HG03025 (cell line): ENCODE data around the gene DUSP3.

Source experiments
- ATAC-seq: cut with Tn5 transposase; IDR thresholded peaks from one replicate; pipeline ENCODE4 v1.9.1; 2021; ENCODE audit warnings: mild to moderate bottlenecking, moderate library complexity; ENCODE audit not compliant: unreplicated experiment, low FRiP score

DUSP3 gene

GRCh38 chr17:43778337-43779144 is at the start of gene DUSP3:
Gene DUSP3 (minus strand): TSS chr17:43778977. CDS start chr17:43778924, 53 bp downstream.
- ATAC-seq, result no peak

- ATAC-seq, result no peak
Measured at GRCh38 chr17:43827596-43827995, 48.8 kb upstream of the DUSP3 start.

GRCh38 chr17:43826206-43826605 is 47.4 kb upstream of the DUSP3 start:
- no peak for ATAC-seq

GRCh38 chr17:43825567-43825966 is 46.8 kb upstream of the DUSP3 start:
- no peak for ATAC-seq

GRCh38 chr17:43823350-43824084 is 44.7 kb upstream of the DUSP3 start:
- no peak for ATAC-seq

GRCh38 chr17:43822570-43823190 is 43.9 kb upstream of the DUSP3 start:
- no peak for ATAC-seq

- ATAC-seq, result no peak
Measured at GRCh38 chr17:43820759-43821158, 42.0 kb upstream of the DUSP3 start.

- ATAC-seq, result no peak
Measured at GRCh38 chr17:43818966-43819365, 40.2 kb upstream of the DUSP3 start.

GRCh38 chr17:43817826-43818225 is 39.0 kb upstream of the DUSP3 start:
- no peak for ATAC-seq

- no peak for ATAC-seq
Measured at GRCh38 chr17:43816336-43817320, 37.9 kb upstream of the DUSP3 start.

GRCh38 chr17:43814714-43815113 is 35.9 kb upstream of the DUSP3 start:
- ATAC-seq, result no peak

- no peak for ATAC-seq
Measured at GRCh38 chr17:43814026-43814425, 35.2 kb upstream of the DUSP3 start.

- ATAC-seq, result no peak
Measured at GRCh38 chr17:43813386-43813785, 34.6 kb upstream of the DUSP3 start.

- no peak for ATAC-seq
Measured at GRCh38 chr17:43812396-43813265, 33.9 kb upstream of the DUSP3 start.

- no peak for ATAC-seq
Measured at GRCh38 chr17:43810823-43811222, 32.0 kb upstream of the DUSP3 start.

- no peak for ATAC-seq
Measured at GRCh38 chr17:43810226-43810715, 31.5 kb upstream of the DUSP3 start.

- ATAC-seq, result no peak
Measured at GRCh38 chr17:43809121-43809520, 30.3 kb upstream of the DUSP3 start.

GRCh38 chr17:43808076-43808475 is 29.3 kb upstream of the DUSP3 start:
- ATAC-seq, result no peak

GRCh38 chr17:43805117-43805516 is 26.3 kb upstream of the DUSP3 start:
- no peak for ATAC-seq
